Glutamatergic neuron (in vitro differentiated cells): ENCODE data around the gene PERM1. TPM values are rescaled to one million over a fixed set of nuclear protein-coding genes. Genes with fewer than 3 reads are reported as not detected.

Source experiments
- DNase-seq: peaks from one replicate; pipeline ENCODE4 v3.0.0; 2022
- H3K27ac Mint-ChIP-seq: one replicate; pipeline ENCODE4 v1.8.0; 2020; ENCODE audit warnings: mild to moderate bottlenecking, mixed read lengths, inconsistent platforms; ENCODE audit not compliant: unreplicated experiment
- H3K27me3 Mint-ChIP-seq: one replicate; pipeline ENCODE4 v1.8.0; 2020; ENCODE audit warnings: mild to moderate bottlenecking, moderate library complexity, mixed read lengths, inconsistent platforms; ENCODE audit not compliant: unreplicated experiment
- H3K36me3 Mint-ChIP-seq: one replicate; pipeline ENCODE4 v1.8.0; 2020; ENCODE audit warnings: mild to moderate bottlenecking, mixed read lengths, inconsistent platforms; ENCODE audit not compliant: unreplicated experiment
- H3K4me1 Mint-ChIP-seq: one replicate; pipeline ENCODE4 v1.8.0; 2020; ENCODE audit warnings: mild to moderate bottlenecking, low read depth, mixed read lengths, inconsistent platforms; ENCODE audit not compliant: unreplicated experiment
- H3K4me3 Mint-ChIP-seq: one replicate; pipeline ENCODE4 v1.8.0; 2020; ENCODE audit warnings: mild to moderate bottlenecking, mixed read lengths, inconsistent platforms; ENCODE audit not compliant: unreplicated experiment
- H3K9me3 Mint-ChIP-seq: one replicate; pipeline ENCODE4 v1.8.0; 2020; ENCODE audit warnings: mild to moderate bottlenecking, moderate library complexity, mixed read lengths, inconsistent platforms; ENCODE audit not compliant: unreplicated experiment
- CTCF ChIP-seq: fragments of 200-600 bp; sonication (generic); IDR thresholded peaks from one replicate; pipeline ENCODE4 v1.5.0; 2021; ENCODE audit not compliant: partially characterized antibody, unreplicated experiment
- total RNA-seq: library from RNA; stranded (reverse); fragmentation: NEBNext Ultra II Directional; extraction: Animal tissue kit (Norgen Biotek cat#: 25700); gene quantifications from one replicate; pipeline ENCODE4 v1.2.1, GENCODE V29; 2021; ENCODE audit not compliant: unreplicated experiment

The PERM1 gene
- total RNA-seq, 1 donor from 2014 or later = 0.32 TPM

- H3K36me3 Mint-ChIP-seq = no peaks in the 10 kb centered on the region
- H3K9me3 Mint-ChIP-seq = peaks cover 11% of the 10 kb centered on the region
- H3K4me3 Mint-ChIP-seq = peak overlapping the region; percentile 34
- peaks cover 2% of the 10 kb centered on the region for H3K27me3 Mint-ChIP-seq
- H3K4me1 Mint-ChIP-seq = peaks cover 27% of the 10 kb centered on the region
- no peak for TF ChIP-seq CTCF
- H3K27ac Mint-ChIP-seq = peak overlapping the region; percentile 59
- no peak for DNase-seq
Observed at GRCh38 chr1:932776-933602, 48.9 kb downstream of the PERM1 start.

- Mint-ChIP-seq H3K4me1 (peaks cover 23% of the 10 kb centered on the region), H3K4me3 (peak overlapping the region; percentile 38), H3K36me3 (no peaks in the 10 kb centered on the region), H3K27me3 (peaks cover 2% of the 10 kb centered on the region), H3K27ac (peak overlapping the region; percentile 59), H3K9me3 (peaks cover 8% of the 10 kb centered on the region)
- DNase-seq = no peak
- no peak for TF ChIP-seq CTCF
Observed at GRCh38 chr1:932173-932510, 49.8 kb downstream of the PERM1 start.

GRCh38 chr1:931380-932172 lies 50.3 kb downstream of the PERM1 start:
- Mint-ChIP-seq H3K9me3 (peaks cover 8% of the 10 kb centered on the region), H3K4me3 (peak overlapping the region; percentile 67), H3K27ac (peak overlapping the region; percentile 87), H3K27me3 (peaks cover 4% of the 10 kb centered on the region), H3K36me3 (no peaks in the 10 kb centered on the region), H3K4me1 (peaks cover 24% of the 10 kb centered on the region)
- no peak for DNase-seq
- no peak for TF ChIP-seq CTCF

- Mint-ChIP-seq H3K36me3 (no peaks in the 10 kb centered on the region), H3K27ac (no peak overlapping the region), H3K27me3 (peaks cover 9% of the 10 kb centered on the region), H3K4me3 (no peak overlapping the region), H3K4me1 (peaks cover 28% of the 10 kb centered on the region), H3K9me3 (peaks cover 8% of the 10 kb centered on the region)
- no peak for DNase-seq
- no peak for TF ChIP-seq CTCF
Observed at GRCh38 chr1:930633-931138, 51.2 kb downstream of the PERM1 start.
